GM18519 (cell line): ENCODE measurements around the gene HHEX.

ENCODE experiments used
- ATAC-seq: cut with Tn5 transposase; IDR thresholded peaks from one replicate; pipeline ENCODE4 v1.9.1; 2021; ENCODE audit warnings: mild to moderate bottlenecking, moderate library complexity; ENCODE audit not compliant: unreplicated experiment, low FRiP score

HHEX gene

GRCh38 chr10:92692697-92693533, 3.2 kb downstream of the HHEX start:
- ATAC-seq, result no peak

GRCh38 chr10:92693534-92693893, 3.8 kb downstream of the HHEX start:
- ATAC-seq, result no peak

- no peak for ATAC-seq
Measured at GRCh38 chr10:92695679-92696605, 6.2 kb downstream of the HHEX start.

- no peak for ATAC-seq
Measured at GRCh38 chr10:92696606-92697383, 7.0 kb downstream of the HHEX start.

GRCh38 chr10:92697663-92698511, 8.1 kb downstream of the HHEX start:
- ATAC-seq, result no peak

GRCh38 chr10:92699193-92699517, 9.4 kb downstream of the HHEX start:
- no peak for ATAC-seq

- no peak for ATAC-seq
Measured at GRCh38 chr10:92699518-92700381, 10.0 kb downstream of the HHEX start.

GRCh38 chr10:92702301-92702916, 12.7 kb downstream of the HHEX start:
- ATAC-seq, result no peak

- no peak for ATAC-seq
Measured at GRCh38 chr10:92712016-92712889, 22.5 kb downstream of the HHEX start.

GRCh38 chr10:92714152-92714845, 24.5 kb downstream of the HHEX start:
- no peak for ATAC-seq

- ATAC-seq, result no peak
Measured at GRCh38 chr10:92714872-92715271, 25.1 kb downstream of the HHEX start.

- no peak for ATAC-seq
Measured at GRCh38 chr10:92719991-92720830, 30.5 kb downstream of the HHEX start.

- no peak for ATAC-seq
Measured at GRCh38 chr10:92720831-92721165, 31.0 kb downstream of the HHEX start.

GRCh38 chr10:92722349-92722748, 32.6 kb downstream of the HHEX start:
- no peak for ATAC-seq

GRCh38 chr10:92727141-92727540, 37.4 kb downstream of the HHEX start:
- ATAC-seq, result no peak

- no peak for ATAC-seq
Measured at GRCh38 chr10:92727550-92727949, 37.8 kb downstream of the HHEX start.
